Measurements from ENCODE around the gene TMEM82.

The TMEM82 gene

GRCh38 chr1:15723631-15724246 is 18.6 kb upstream of the TMEM82 start:
- Histone ChIP-seq H3K27me3 (ENCODE audit: control insufficient read depth, insufficient read depth, low read length) (no peaks in the 10 kb centered on the region), H3K36me3 (ENCODE audit: control insufficient read depth, insufficient read depth, low read length) (peaks cover 40% of the 10 kb centered on the region), H3K27ac (ENCODE audit: low read depth, low read length) (no peak overlapping the region)

GRCh38 chr1:15724949-15725880 is 17.1 kb upstream of the TMEM82 start:
- H3K36me3 ChIP-seq (ENCODE audit: control insufficient read depth, insufficient read depth, low read length), result peaks cover 35% of the 10 kb centered on the region
- H3K9ac ChIP-seq (ENCODE audit: low read length), result no peak overlapping the region
- H3K4me3 ChIP-seq (ENCODE audit: low read length), result no peak overlapping the region
- H3K4me1 ChIP-seq (ENCODE audit: control insufficient read depth, insufficient read depth, low read length), result peaks cover 4% of the 10 kb centered on the region
- no peak overlapping the region for H3K27ac ChIP-seq (ENCODE audit: low read depth, low read length)
- H3K27me3 ChIP-seq (ENCODE audit: control insufficient read depth, insufficient read depth, low read length), result no peaks in the 10 kb centered on the region

More at GRCh38 chr1:15723631-15724246, 18.6 kb upstream of the TMEM82 start:
- Histone ChIP-seq H3K4me3 (ENCODE audit: low read length) (no peak overlapping the region), H3K4me1 (ENCODE audit: control insufficient read depth, insufficient read depth, low read length) (peaks cover 4% of the 10 kb centered on the region), H3K9ac (ENCODE audit: low read length) (no peak overlapping the region)

DNA sequence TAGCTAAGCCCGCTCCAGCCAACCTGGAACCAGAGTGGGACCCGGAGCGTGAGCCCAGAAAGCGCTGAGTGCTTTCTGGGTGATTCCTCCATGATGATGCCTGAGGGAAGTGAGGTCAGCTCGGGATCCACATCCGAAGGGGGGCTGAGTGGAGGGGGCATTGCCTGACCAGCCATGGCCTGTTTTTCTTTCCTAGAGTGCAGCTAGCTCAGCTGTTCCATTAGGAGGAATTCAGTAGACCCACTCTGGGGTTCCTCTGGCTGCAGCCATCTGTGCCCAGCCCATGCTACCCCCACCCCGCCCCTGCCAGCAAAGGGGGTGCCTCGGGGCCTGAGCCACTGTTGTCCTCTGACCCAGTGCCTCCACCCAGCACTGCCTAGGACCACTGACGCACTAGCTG is 15.8 kb upstream of the TMEM82 start:
- Histone ChIP-seq H3K4me3 (ENCODE audit: low read length) (no peak overlapping the region), H3K27me3 (ENCODE audit: control insufficient read depth, insufficient read depth, low read length) (no peaks in the 10 kb centered on the region), H3K4me1 (ENCODE audit: control insufficient read depth, insufficient read depth, low read length) (peaks cover 4% of the 10 kb centered on the region), H3K9ac (ENCODE audit: low read length) (no peak overlapping the region), H3K27ac (ENCODE audit: low read depth, low read length) (no peak overlapping the region), H3K36me3 (ENCODE audit: control insufficient read depth, insufficient read depth, low read length) (peaks cover 40% of the 10 kb centered on the region)

- Histone ChIP-seq H3K4me1 (ENCODE audit: control insufficient read depth, insufficient read depth, low read length) (peaks cover 4% of the 10 kb centered on the region), H3K4me3 (ENCODE audit: low read length) (no peak overlapping the region), H3K36me3 (ENCODE audit: control insufficient read depth, insufficient read depth, low read length) (peaks cover 42% of the 10 kb centered on the region), H3K27ac (ENCODE audit: low read depth, low read length) (no peak overlapping the region), H3K27me3 (ENCODE audit: control insufficient read depth, insufficient read depth, low read length) (no peaks in the 10 kb centered on the region), H3K9ac (ENCODE audit: low read length) (no peak overlapping the region)
Observed at GRCh38 chr1:15727021-15727420, 15.3 kb upstream of the TMEM82 start.

DNA sequence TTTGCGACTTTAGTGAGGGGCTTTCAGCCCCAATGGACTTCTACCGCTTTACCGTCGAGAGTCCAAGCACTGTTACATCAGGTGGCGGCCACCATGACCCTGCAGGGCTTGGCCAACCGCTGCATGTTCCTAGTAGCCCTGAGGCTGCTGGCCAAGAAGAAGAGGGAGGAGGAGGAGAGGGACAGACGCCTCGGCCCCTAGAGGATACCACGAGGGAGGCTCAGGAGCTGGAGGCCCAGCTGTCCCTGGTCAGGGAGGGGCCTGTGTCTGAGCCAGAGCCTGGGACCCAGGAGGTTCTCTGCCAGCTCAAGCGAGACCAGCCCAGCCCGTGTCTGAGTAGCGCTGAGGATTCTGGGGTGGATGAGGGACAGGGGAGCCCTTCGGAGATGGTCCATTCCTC is 14.9 kb upstream of the TMEM82 start:
- no peak overlapping the region for H3K27ac ChIP-seq (ENCODE audit: low read depth, low read length)
- no peak overlapping the region for H3K9ac ChIP-seq (ENCODE audit: low read length)
- no peaks in the 10 kb centered on the region for H3K27me3 ChIP-seq (ENCODE audit: control insufficient read depth, insufficient read depth, low read length)
- peaks cover 46% of the 10 kb centered on the region for H3K36me3 ChIP-seq (ENCODE audit: control insufficient read depth, insufficient read depth, low read length)
- H3K4me1 ChIP-seq (ENCODE audit: control insufficient read depth, insufficient read depth, low read length), result peaks cover 4% of the 10 kb centered on the region
- H3K4me3 ChIP-seq (ENCODE audit: low read length), result no peak overlapping the region

- H3K27me3 ChIP-seq (ENCODE audit: control insufficient read depth, insufficient read depth, low read length), result no peaks in the 10 kb centered on the region
- no peak overlapping the region for H3K9ac ChIP-seq (ENCODE audit: low read length)
- no peak overlapping the region for H3K4me3 ChIP-seq (ENCODE audit: low read length)
- peaks cover under 1% of the 10 kb centered on the region for H3K4me1 ChIP-seq (ENCODE audit: control insufficient read depth, insufficient read depth, low read length)
- peaks cover 47% of the 10 kb centered on the region for H3K36me3 ChIP-seq (ENCODE audit: control insufficient read depth, insufficient read depth, low read length)
- no peak overlapping the region for H3K27ac ChIP-seq (ENCODE audit: low read depth, low read length)
Observed at GRCh38 chr1:15727866-15728534, 14.3 kb upstream of the TMEM82 start.

- Histone ChIP-seq H3K4me1 (ENCODE audit: control insufficient read depth, insufficient read depth, low read length) (no peaks in the 10 kb centered on the region), H3K9ac (ENCODE audit: low read length) (no peak overlapping the region), H3K27ac (ENCODE audit: low read depth, low read length) (no peak overlapping the region), H3K36me3 (ENCODE audit: control insufficient read depth, insufficient read depth, low read length) (peaks cover 53% of the 10 kb centered on the region), H3K4me3 (ENCODE audit: low read length) (no peak overlapping the region), H3K27me3 (ENCODE audit: control insufficient read depth, insufficient read depth, low read length) (no peaks in the 10 kb centered on the region)
Observed at GRCh38 chr1:15728937-15729657, 13.2 kb upstream of the TMEM82 start.

- Histone ChIP-seq H3K27me3 (ENCODE audit: control insufficient read depth, insufficient read depth, low read length) (no peaks in the 10 kb centered on the region), H3K36me3 (ENCODE audit: control insufficient read depth, insufficient read depth, low read length) (peaks cover 54% of the 10 kb centered on the region), H3K4me3 (ENCODE audit: low read length) (no peak overlapping the region), H3K9ac (ENCODE audit: low read length) (no peak overlapping the region), H3K27ac (ENCODE audit: low read depth, low read length) (no peak overlapping the region), H3K4me1 (ENCODE audit: control insufficient read depth, insufficient read depth, low read length) (no peaks in the 10 kb centered on the region)
Observed at GRCh38 chr1:15730423-15730822, 11.9 kb upstream of the TMEM82 start.

- Histone ChIP-seq H3K36me3 (ENCODE audit: control insufficient read depth, insufficient read depth, low read length) (peaks cover 54% of the 10 kb centered on the region), H3K4me1 (ENCODE audit: control insufficient read depth, insufficient read depth, low read length) (no peaks in the 10 kb centered on the region), H3K4me3 (ENCODE audit: low read length) (no peak overlapping the region), H3K9ac (ENCODE audit: low read length) (no peak overlapping the region), H3K27ac (ENCODE audit: low read depth, low read length) (no peak overlapping the region), H3K27me3 (ENCODE audit: control insufficient read depth, insufficient read depth, low read length) (no peaks in the 10 kb centered on the region)
Observed at GRCh38 chr1:15730936-15731335, 11.4 kb upstream of the TMEM82 start.

DNA sequence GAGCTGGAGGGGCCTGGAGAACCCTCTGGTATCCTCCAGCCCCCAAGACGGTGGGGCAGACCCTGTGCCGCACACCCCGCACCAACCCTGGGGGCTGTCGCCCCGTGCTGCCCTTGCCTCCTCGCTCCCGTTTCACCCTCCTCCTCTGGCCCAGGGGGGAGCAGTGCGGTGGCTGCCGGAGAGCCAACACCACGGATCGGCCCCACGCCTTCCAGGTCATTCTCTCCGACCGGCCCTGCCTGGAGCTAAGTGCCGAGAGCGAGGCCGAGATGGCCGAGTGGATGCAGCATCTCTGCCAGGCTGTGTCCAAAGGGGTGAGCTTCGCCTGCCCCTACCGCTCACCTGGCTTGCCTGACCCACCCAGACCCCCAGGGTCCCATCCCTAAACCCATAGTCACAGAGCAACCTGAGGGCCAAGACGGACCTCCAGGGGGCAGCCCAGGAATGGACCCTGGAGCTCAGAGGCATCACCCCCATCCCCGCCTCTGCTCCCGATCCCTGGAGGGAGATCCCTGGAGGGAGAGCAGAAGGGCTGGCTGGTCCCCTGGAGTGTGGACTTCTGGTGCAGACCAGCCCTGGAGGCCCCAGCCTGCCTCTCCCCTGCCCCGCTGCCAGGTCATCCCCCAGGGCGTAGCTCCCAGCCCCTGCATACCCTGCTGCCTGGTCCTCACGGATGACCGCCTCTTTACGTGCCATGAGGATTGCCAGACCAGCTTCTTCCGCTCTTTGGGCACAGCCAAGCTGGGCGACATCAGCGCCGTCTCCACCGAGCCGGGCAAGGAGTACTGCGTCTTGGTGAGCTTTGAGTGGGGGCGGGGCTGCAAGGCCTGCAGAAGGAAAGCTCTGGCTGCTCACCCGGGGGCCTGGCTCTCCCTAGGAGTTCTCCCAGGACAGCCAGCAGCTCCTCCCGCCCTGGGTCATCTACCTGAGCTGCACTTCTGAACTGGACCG is 10.3 kb upstream of the TMEM82 start:
- Histone ChIP-seq H3K36me3 (ENCODE audit: control insufficient read depth, insufficient read depth, low read length) (peaks cover 50% of the 10 kb centered on the region), H3K27ac (ENCODE audit: low read depth, low read length) (no peak overlapping the region)

DNA sequence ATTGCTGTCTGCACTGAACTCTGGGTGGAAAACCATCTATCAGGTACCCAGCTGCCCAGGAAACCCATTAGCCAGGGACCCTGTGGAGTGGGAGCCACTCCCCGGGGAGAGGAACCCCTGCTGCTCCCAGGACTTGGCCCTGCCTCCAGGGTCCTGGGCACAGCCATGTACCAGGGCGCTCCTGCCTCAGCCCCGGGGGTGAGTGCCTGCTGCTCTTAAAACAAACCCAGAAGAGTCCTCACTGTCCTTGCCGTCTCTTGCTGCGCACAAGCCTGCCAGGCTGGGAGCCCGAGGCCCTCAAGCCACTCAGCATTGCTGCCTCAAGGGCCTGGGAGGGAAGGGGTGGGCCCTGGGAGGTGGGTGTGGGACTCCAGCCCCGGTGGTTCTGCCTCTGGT is 9.6 kb upstream of the TMEM82 start:
- no peak overlapping the region for H3K27ac ChIP-seq (ENCODE audit: low read depth, low read length)
- H3K4me3 ChIP-seq (ENCODE audit: low read length), result no peak overlapping the region
- no peak overlapping the region for H3K9ac ChIP-seq (ENCODE audit: low read length)
- no peaks in the 10 kb centered on the region for H3K27me3 ChIP-seq (ENCODE audit: control insufficient read depth, insufficient read depth, low read length)
- no peaks in the 10 kb centered on the region for H3K4me1 ChIP-seq (ENCODE audit: control insufficient read depth, insufficient read depth, low read length)
- peaks cover 44% of the 10 kb centered on the region for H3K36me3 ChIP-seq (ENCODE audit: control insufficient read depth, insufficient read depth, low read length)

More for the DNA sequence above, 10.3 kb upstream of the TMEM82 start:
- Histone ChIP-seq H3K4me1 (ENCODE audit: control insufficient read depth, insufficient read depth, low read length) (no peaks in the 10 kb centered on the region), H3K9ac (ENCODE audit: low read length) (no peak overlapping the region), H3K4me3 (ENCODE audit: low read length) (no peak overlapping the region), H3K27me3 (ENCODE audit: control insufficient read depth, insufficient read depth, low read length) (no peaks in the 10 kb centered on the region)
